ENCODE data around the gene GATA1.

DNA sequence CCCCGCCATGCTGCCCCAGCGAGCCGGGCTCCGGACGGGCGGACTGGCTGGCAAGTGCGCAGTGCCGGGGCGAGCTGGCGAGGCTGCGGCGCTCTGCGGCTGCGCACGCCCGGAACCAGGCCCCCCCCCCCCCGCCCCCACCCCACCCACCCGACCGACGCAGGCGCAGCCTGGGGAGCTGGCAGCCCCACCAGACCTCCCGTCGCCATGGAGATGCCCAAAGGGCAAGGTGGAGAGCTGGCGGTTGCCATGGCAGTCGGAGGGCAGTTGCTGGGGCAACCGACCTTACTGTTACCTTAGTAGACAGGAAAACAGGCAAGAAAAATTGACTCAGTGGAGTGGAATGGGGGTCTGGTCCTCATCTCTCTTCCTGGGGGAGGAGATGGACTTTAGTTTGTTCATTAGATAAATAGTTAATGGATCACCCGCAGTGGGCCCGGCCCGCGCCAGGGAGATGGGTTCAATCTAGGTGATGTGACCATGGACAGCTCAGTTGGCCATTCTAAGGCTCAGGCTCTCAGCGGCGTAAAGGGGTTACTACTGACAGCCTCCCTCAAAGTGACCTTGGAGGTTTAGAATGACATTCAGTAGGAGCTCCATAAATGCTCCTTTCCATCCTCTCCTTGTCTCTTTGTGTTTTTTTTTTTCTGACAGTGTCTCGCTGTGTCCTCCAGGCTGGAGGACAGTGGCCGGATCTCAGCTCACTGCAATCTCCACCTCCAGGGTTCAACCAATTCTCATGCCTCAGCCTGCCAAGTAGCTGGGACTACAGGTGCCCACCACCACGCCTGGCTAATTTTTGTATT lies 49.3 kb downstream of the GATA1 start, which contains the start of gene PCSK1N:
- TF ChIP-seq, protein P1, sequence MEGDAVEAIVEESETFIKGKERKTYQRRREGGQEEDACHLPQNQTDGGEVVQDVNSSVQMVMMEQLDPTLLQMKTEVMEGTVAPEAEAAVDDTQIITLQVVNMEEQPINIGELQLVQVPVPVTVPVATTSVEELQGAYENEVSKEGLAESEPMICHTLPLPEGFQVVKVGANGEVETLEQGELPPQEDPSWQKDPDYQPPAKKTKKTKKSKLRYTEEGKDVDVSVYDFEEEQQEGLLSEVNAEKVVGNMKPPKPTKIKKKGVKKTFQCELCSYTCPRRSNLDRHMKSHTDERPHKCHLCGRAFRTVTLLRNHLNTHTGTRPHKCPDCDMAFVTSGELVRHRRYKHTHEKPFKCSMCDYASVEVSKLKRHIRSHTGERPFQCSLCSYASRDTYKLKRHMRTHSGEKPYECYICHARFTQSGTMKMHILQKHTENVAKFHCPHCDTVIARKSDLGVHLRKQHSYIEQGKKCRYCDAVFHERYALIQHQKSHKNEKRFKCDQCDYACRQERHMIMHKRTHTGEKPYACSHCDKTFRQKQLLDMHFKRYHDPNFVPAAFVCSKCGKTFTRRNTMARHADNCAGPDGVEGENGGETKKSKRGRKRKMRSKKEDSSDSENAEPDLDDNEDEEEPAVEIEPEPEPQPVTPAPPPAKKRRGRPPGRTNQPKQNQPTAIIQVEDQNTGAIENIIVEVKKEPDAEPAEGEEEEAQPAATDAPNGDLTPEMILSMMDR (IDR thresholded peaks at IDR 0.05): no peak
- no peak for TF ChIP-seq POLR2A (IDR thresholded peaks at IDR 0.05)

All from esophagus squamous epithelium (tissue), 4 donors.